HCT116 (cell line): ENCODE measurements around the gene NFKB2. TPM values are rescaled to one million over a fixed set of nuclear protein-coding genes. Genes with fewer than 3 reads are reported as not detected.

ENCODE experiments used
- ATAC-seq: fragments of 200-7000 bp; cut with Tn5 transposase; 2 replicates; pipeline ENCODE4 v1.9.1; 2020; ENCODE audit warnings: mild to moderate bottlenecking, moderate library complexity
- BruUV-seq: library from RNA; stranded (reverse); fragments of 400-500 nt; replicated peaks from 2 replicates; lab custom pipeline; 2021; lab: Mats Ljungman, UMichigan
- CTCF ChIA-PET: fragments of 300-600 bp; sonication (Branson Sonifier 250); formaldehyde crosslinking; loops from one replicate; lab custom pipeline; 2021; ENCODE audit warnings: antibody characterized with exemption; lab: Charles Lee
- POLR2A ChIA-PET: fragments of 300-600, 350-600 bp; sonication (Branson Sonifier 250); formaldehyde crosslinking; loops from one replicate; lab custom pipeline; 2021; ENCODE audit warnings: antibody characterized with exemption; lab: Charles Lee
- RAD21 ChIA-PET, 2 experiments: fragments of 300-600 bp; sonication (Branson Sonifier 250); formaldehyde crosslinking; loops; one replicate each; lab custom pipeline; 2023; ENCODE audit warnings: low total read pairs in 2 of 2; ENCODE audit not compliant: uncharacterized antibody in 2 of 2, unreplicated experiment in 2 of 2, low non-redundant PET in 1 of 2; lab: Charles Lee
- DNase-seq: peaks from one replicate; pipeline ENCODE4 v3.0.0-alpha.2; 2010; ENCODE audit warnings: low read depth, low spot score
- H2AFZ ChIP-seq: fragments of 200-600 bp; shearing (Covaris generic), sonication (generic); 2 replicates; pipeline ENCODE4 v1.6.1; 2017; ENCODE audit warnings: low read depth, mixed run types, mixed read lengths, antibody characterized with exemption, low read length; ENCODE audit not compliant: poor library complexity, severe bottlenecking
- H3K27ac ChIP-seq: 2 replicates; pipeline ENCODE4 v1.5.1; 2012; ENCODE audit warnings: low read depth, low read length
- H3K27me3 ChIP-seq: fragments of 200-600 bp; sonication (generic); 2 replicates; pipeline ENCODE4 v1.6.1; 2016; ENCODE audit warnings: mixed run types, low read length, mixed read lengths; ENCODE audit not compliant: insufficient read depth
- H3K36me3 ChIP-seq, 2 experiments: fragments of 200-500 bp in 1 of 2; fragments of 200-600 bp in 1 of 2; sonication (Bioruptor generic) in 1 of 2; sonication (generic) in 1 of 2; 2 replicates each; pipeline versions ENCODE4 v1.5.1 to v1.6.1; 2014 to 2016; ENCODE audit warnings: low read length in 2 of 2, inconsistent platforms in 1 of 2, mixed read lengths in 1 of 2, mixed run types in 1 of 2; ENCODE audit not compliant: insufficient read depth in 2 of 2, control insufficient read depth in 1 of 2
- H3K4me1 ChIP-seq, 2 experiments: fragments of 200-600 bp in 1 of 2; sonication (generic) in 1 of 2; 2 replicates each; pipeline versions ENCODE4 v1.5.1 to v1.6.1; 2012 to 2017; ENCODE audit warnings: low read length in 2 of 2, inconsistent platforms in 1 of 2, mild to moderate bottlenecking in 1 of 2, mixed read lengths in 1 of 2, mixed run types in 1 of 2, moderate library complexity in 1 of 2; ENCODE audit not compliant: insufficient read depth in 2 of 2, control insufficient read depth in 1 of 2
- H3K4me2 ChIP-seq: fragments of 200-600 bp; sonication (generic); 2 replicates; pipeline ENCODE4 v1.6.1; 2017; ENCODE audit warnings: mixed run types, low read length, mixed read lengths
- H3K4me3 ChIP-seq, 2 experiments: fragments of 200-600 bp in 1 of 2; sonication (generic) in 1 of 2; replicated peaks in 1 of 2; 2 replicates each; pipeline ENCODE4 v1.5.1; 2011 to 2016; ENCODE audit warnings: low read length in 2 of 2, control low read depth in 1 of 2, low read depth in 1 of 2, mild to moderate bottlenecking in 1 of 2, mixed read lengths in 1 of 2, mixed run types in 1 of 2
- H3K79me2 ChIP-seq: fragments of 200-600 bp; sonication (generic); 2 replicates; pipeline ENCODE4 v1.6.1; 2017; ENCODE audit warnings: mild to moderate bottlenecking, mixed run types, low read length, moderate library complexity, mixed read lengths; ENCODE audit not compliant: insufficient read depth
- H3K9ac ChIP-seq: fragments of 200-600 bp; sonication (generic); 2 replicates; pipeline ENCODE4 v1.6.1; 2016; ENCODE audit warnings: low read length, mixed read lengths
- H3K9me2 ChIP-seq: fragments of 200-600 bp; sonication (generic), shearing (Covaris generic); 2 replicates; pipeline ENCODE4 v1.6.1; 2017; ENCODE audit warnings: mixed run types, mild to moderate bottlenecking, moderate library complexity; ENCODE audit not compliant: insufficient read depth
- H3K9me3 ChIP-seq, 2 experiments: fragments of 200-500 bp in 1 of 2; fragments of 200-600 bp in 1 of 2; sonication (Bioruptor generic) in 1 of 2; sonication (generic) in 1 of 2; 2 replicates each; pipeline ENCODE4 v1.6.1; 2014 to 2017; ENCODE audit warnings: low read length in 2 of 2, mixed read lengths in 2 of 2, inconsistent platforms in 1 of 2, low read depth in 1 of 2, mild to moderate bottlenecking in 1 of 2, mixed run types in 1 of 2, moderate library complexity in 1 of 2; ENCODE audit not compliant: control insufficient read depth in 1 of 2, insufficient read depth in 1 of 2
- H4K20me1 ChIP-seq: fragments of 200-600 bp; sonication (generic), shearing (Covaris generic); 2 replicates; pipeline ENCODE4 v1.6.1; 2017; ENCODE audit warnings: mixed run types, mild to moderate bottlenecking, moderate library complexity; ENCODE audit not compliant: insufficient read depth
- CEBPB ChIP-seq: IDR thresholded peaks from 2 replicates; pipeline ENCODE4 v1.6.1; 2012; ENCODE audit warnings: low read depth
- ELF1 ChIP-seq: IDR thresholded peaks from 2 replicates; pipeline ENCODE4 v1.6.1; 2012; ENCODE audit warnings: low read depth, borderline replicate concordance
- EZH2 ChIP-seq: fragments of 200-600 bp; sonication (generic); IDR thresholded peaks from 2 replicates; pipeline ENCODE4 v1.6.1; 2017; ENCODE audit warnings: antibody characterized with exemption, mixed run types
- MAX ChIP-seq: IDR thresholded peaks from 2 replicates; pipeline ENCODE4 v1.6.1; 2012
- RAD21 ChIP-seq: IDR thresholded peaks from 2 replicates; pipeline ENCODE4 v1.6.1; 2012; ENCODE audit warnings: low read depth, mild to moderate bottlenecking
- REST ChIP-seq: IDR thresholded peaks from 2 replicates; pipeline ENCODE4 v1.6.1; 2012; ENCODE audit warnings: low read depth
- SRF ChIP-seq: IDR thresholded peaks from 2 replicates; pipeline ENCODE4 v1.6.1; 2012; ENCODE audit warnings: low read depth
- TCF7L2 ChIP-seq: IDR thresholded peaks from 2 replicates; pipeline ENCODE4 v1.7.0; 2011; ENCODE audit warnings: borderline replicate concordance, inconsistent platforms; ENCODE audit not compliant: insufficient read depth, insufficient read length; ENCODE audit errors: extremely low read depth
- YY1 ChIP-seq: IDR thresholded peaks from 2 replicates; pipeline ENCODE4 v1.6.1; 2011; ENCODE audit warnings: low read length, low read depth, moderate library complexity, mild to moderate bottlenecking; ENCODE audit not compliant: insufficient replicate concordance; ENCODE audit errors: extremely low read depth
- ZBTB33 ChIP-seq: IDR thresholded peaks from 2 replicates; pipeline ENCODE4 v1.6.1; 2011; ENCODE audit warnings: mild to moderate bottlenecking, low read length, moderate library complexity; ENCODE audit not compliant: insufficient replicate concordance; ENCODE audit errors: extremely low read depth
- intact Hi-C: fragments of 100-400 bp; cut with micrococcal nuclease; formaldehyde crosslinking; loops from 2 replicates; pipeline ENCODE4 v1.10.0; 2022
- total RNA-seq: library from RNA; stranded (reverse); gene quantifications from one replicate; pipeline ENCODE4 v1.2.1, GENCODE V29; 2021; ENCODE audit not compliant: unreplicated experiment

Gene NFKB2
- total RNA-seq, 1 experiment from 2014 or later = 115 TPM

GRCh38 chr10:102410429-102411073 lies 15.0 kb downstream of the NFKB2 start:
- no peaks in the 10 kb centered on the region for H3K79me2 ChIP-seq
- no peaks in the 10 kb centered on the region for H3K36me3 ChIP-seq
- no TSS peak for BruUV-seq
- no peak overlapping the region for H3K9ac ChIP-seq
- no peaks in the 10 kb centered on the region for H3K9me2 ChIP-seq
- no peak overlapping the region for H2AFZ ChIP-seq
- H3K4me3 ChIP-seq = no peak overlapping the region
- DNase-seq (no peak), ATAC-seq (no peak)
- peaks cover 11 to 21% of the 10 kb centered on the region in 2 experiments for H3K4me1 ChIP-seq
- ChIA-PET CTCF (interaction anchor here (1.0 to 1.6 kb wide), 4 partner anchors 11 to 180 kb away, joined by 3 to 13 read pairs (median 6); no protein-coding TSS in a partner anchor), POLR2A (no interaction called here), RAD21 (interaction anchor here in 1 of 2 experiments (0.6 kb wide), 1 partner anchor 147 kb away, joined by 3 read pairs; no protein-coding TSS in a partner anchor)
- no peaks in the 10 kb centered on the region for H4K20me1 ChIP-seq
- intact Hi-C loops = no loop called here
- peak overlapping the region; percentile 17; the same call in 1 of the 2 replicates for H3K27ac ChIP-seq
- no peaks in the 10 kb centered on the region for H3K9me3 ChIP-seq
- H3K4me2 ChIP-seq = no peak overlapping the region
- TF ChIP-seq RAD21 (no peak), MAX (no peak), EZH2 (no peak), CEBPB (no peak), REST (no peak), YY1 (no peak), SRF (no peak), TCF7L2 (no peak), ELF1 (no peak), ZBTB33 (no peak)
- H3K27me3 ChIP-seq = peaks cover 3% of the 10 kb centered on the region; the same call in 1 of the 2 replicates
